ENCODE results near the gene MUTYH.

Gene MUTYH

DNA sequence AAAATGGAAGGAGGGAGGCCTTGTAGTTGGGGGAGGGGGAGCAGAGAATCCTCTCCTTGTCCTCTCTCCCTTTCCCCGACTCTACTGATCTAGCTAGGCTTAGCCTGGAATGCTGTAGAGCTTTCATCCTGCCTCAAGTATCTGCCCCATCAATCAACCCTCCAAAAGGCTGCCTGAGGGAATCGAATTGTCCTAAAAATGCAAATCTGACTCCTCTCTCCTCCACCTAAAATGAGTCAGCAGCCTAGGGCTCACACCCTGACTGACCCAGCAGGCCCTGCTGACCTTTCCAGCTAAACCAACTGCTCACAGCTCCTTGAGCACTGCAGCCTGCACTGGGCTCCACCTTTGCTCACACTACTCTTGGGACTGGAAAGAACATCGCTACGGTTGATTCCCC is 10.8 kb downstream of the MUTYH start:
- Histone ChIP-seq H3K27me3 (ENCODE audit: control insufficient read depth, insufficient read depth, low read length) (no peaks in the 10 kb centered on the region), H3K4me3 (ENCODE audit: low read depth, low read length) (no peak overlapping the region), H3K9me3 (ENCODE audit: control insufficient read depth, low read length) (no peaks in the 10 kb centered on the region), H3K36me3 (ENCODE audit: control insufficient read depth, insufficient read depth, low read length) (no peaks in the 10 kb centered on the region), H3K4me1 (no peaks in the 10 kb centered on the region), H3K4me2 (ENCODE audit: low read length) (no peak overlapping the region), H3K27ac (no peak overlapping the region), H3K9ac (no peak overlapping the region), H3K79me2 (no peaks in the 10 kb centered on the region), H2AFZ (no peak overlapping the region)
- TF ChIP-seq CTCF (IDR thresholded peaks at IDR 0.05) = no peak

- Histone ChIP-seq H3K4me1 (no peaks in the 10 kb centered on the region), H3K36me3 (ENCODE audit: control insufficient read depth, insufficient read depth, low read length) (no peaks in the 10 kb centered on the region), H3K4me2 (ENCODE audit: low read length) (no peak overlapping the region), H3K9ac (no peak overlapping the region), H3K27me3 (ENCODE audit: control insufficient read depth, insufficient read depth, low read length) (no peaks in the 10 kb centered on the region), H3K9me3 (ENCODE audit: control insufficient read depth, low read length) (no peaks in the 10 kb centered on the region), H3K27ac (no peak overlapping the region), H3K79me2 (no peaks in the 10 kb centered on the region), H3K4me3 (ENCODE audit: low read depth, low read length) (no peak overlapping the region), H2AFZ (no peak overlapping the region)
- TF ChIP-seq CTCF (IDR thresholded peaks at IDR 0.05) = no peak
Observed at GRCh38 chr1:45328680-45329079, 11.6 kb downstream of the MUTYH start.

- Histone ChIP-seq H3K4me3 (ENCODE audit: low read depth, low read length) (no peak overlapping the region), H3K4me2 (ENCODE audit: low read length) (peak overlapping the region; percentile 77), H3K27ac (no peak overlapping the region), H2AFZ (no peak overlapping the region), H3K9me3 (ENCODE audit: control insufficient read depth, low read length) (no peaks in the 10 kb centered on the region), H3K9ac (no peak overlapping the region), H3K79me2 (no peaks in the 10 kb centered on the region), H3K36me3 (ENCODE audit: control insufficient read depth, insufficient read depth, low read length) (no peaks in the 10 kb centered on the region), H3K4me1 (no peaks in the 10 kb centered on the region), H3K27me3 (ENCODE audit: control insufficient read depth, insufficient read depth, low read length) (no peaks in the 10 kb centered on the region)
- no peak for TF ChIP-seq CTCF (IDR thresholded peaks at IDR 0.05)
Observed at GRCh38 chr1:45327644-45328515, 12.4 kb downstream of the MUTYH start.

- H3K4me2 ChIP-seq (ENCODE audit: low read length) = peak within 1 kb of the TSS; percentile 77
- no peak for TF ChIP-seq CTCF (IDR thresholded peaks at IDR 0.05)
- no peak within 1 kb of the TSS for H3K9ac ChIP-seq
- H3K36me3 ChIP-seq (ENCODE audit: control insufficient read depth, insufficient read depth, low read length) = no peaks in the 10 kb centered on the region
- no peak within 1 kb of the TSS for H3K27ac ChIP-seq
- peak within 1 kb of the TSS; percentile 54 for H3K4me3 ChIP-seq (ENCODE audit: low read depth, low read length)
- H2AFZ ChIP-seq = peak within 1 kb of the TSS; percentile 83
- no peaks in the 10 kb centered on the region for H3K79me2 ChIP-seq
- H3K9me3 ChIP-seq (ENCODE audit: control insufficient read depth, low read length) = no peaks in the 10 kb centered on the region
- no peaks in the 10 kb centered on the region for H3K4me1 ChIP-seq
- no peaks in the 10 kb centered on the region for H3K27me3 ChIP-seq (ENCODE audit: control insufficient read depth, insufficient read depth, low read length)
Observed at GRCh38 chr1:45326627-45327623, 13.3 kb downstream of the MUTYH start, which contains the start of gene HPDL. Gene HPDL (plus strand): TSS chr1:45326895. CDS start chr1:45327149, 254 bp downstream.
